A549 (cell line): Measurements from ENCODE around the gene DEF6.

Experiments used
- CTCF ChIP-seq: fragments of >200 bp; sonication (Bioruptor Twin); formaldehyde crosslinking; IDR thresholded peaks from 3 replicates; pipeline ENCODE4 v1.5.1; 2016
- JUN ChIP-seq, 2 experiments: fragments of >200 bp; sonication (Bioruptor Twin); formaldehyde crosslinking; IDR thresholded peaks; 2 replicates in 1 of 2; 3 replicates in 1 of 2; pipeline ENCODE4 v1.6.1; 2016 to 2017

DNA sequence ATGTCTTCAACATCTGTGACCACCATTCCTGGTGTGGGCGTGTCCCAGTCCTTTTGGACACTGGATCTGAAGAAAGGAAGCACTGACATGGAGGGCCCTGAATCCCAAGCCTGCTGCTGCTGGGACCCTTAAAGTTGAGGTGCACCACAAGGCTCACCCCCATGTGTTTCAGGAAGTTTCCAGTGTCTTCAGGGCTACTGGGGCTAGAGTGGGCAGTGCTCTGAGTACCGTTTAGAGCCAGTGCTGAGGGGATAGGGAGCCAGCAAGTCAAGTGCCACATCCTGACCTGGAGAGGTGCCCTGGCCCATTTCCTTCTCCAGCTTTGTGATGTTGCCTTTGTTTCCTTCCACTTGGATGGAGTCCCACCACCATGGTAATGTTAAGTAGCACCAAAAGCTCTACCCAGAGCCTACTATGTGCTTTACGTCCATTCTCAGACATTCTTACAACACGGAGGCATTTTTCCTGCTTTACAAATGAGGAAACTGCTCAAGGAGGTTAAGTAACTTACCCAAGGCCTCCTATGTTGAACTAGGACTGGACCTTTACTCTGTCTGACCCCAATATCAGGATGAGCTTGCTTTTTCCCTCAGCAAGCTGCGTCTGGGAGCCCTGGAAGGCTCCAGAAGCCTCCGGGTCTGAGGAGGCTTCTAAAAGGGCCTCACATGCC lies 552 bp upstream of the DEF6 start:
- TF ChIP-seq CTCF (no peak), JUN (IDR thresholded peaks at IDR 0.05) (no peak)
